Right atrium auricular region (tissue), 2 donors: Measurements from ENCODE around the gene PPP3R1. TPM values are rescaled to one million over a fixed set of nuclear protein-coding genes. Genes with fewer than 3 reads are reported as not detected.

Source experiments
- DNase-seq: peaks from one replicate; pipeline ENCODE4 v3.0.0-alpha.2; 2019; ENCODE audit warnings: low spot score
- H3K27ac ChIP-seq, 2 donors: fragments of 200-600 bp; sonication (generic); 1 replicate in 1 of 2; 2 replicates in 1 of 2; pipeline ENCODE4 v1.5.1; 2016 to 2019
- H3K27me3 ChIP-seq, 2 donors: fragments of 200-600 bp; sonication (generic); one replicate each; pipeline versions ENCODE4 v1.5.1 to v1.6.0; 2017 to 2019
- H3K36me3 ChIP-seq: fragments of 200-600 bp; sonication (generic); one replicate; pipeline ENCODE4 v1.5.1; 2016
- H3K4me1 ChIP-seq, 2 donors: fragments of 200-600 bp; sonication (generic); one replicate each; pipeline versions ENCODE4 v1.5.1 to v1.6.0; 2017 to 2019
- H3K4me3 ChIP-seq, 2 donors: fragments of 200-600 bp; sonication (generic); 1 replicate in 1 of 2; 2 replicates in 1 of 2; pipeline ENCODE4 v1.5.1; 2017 to 2019; ENCODE audit warnings: mild to moderate bottlenecking in 1 of 2, moderate library complexity in 1 of 2
- H3K9me3 ChIP-seq, 2 donors: fragments of 200-600 bp; sonication (generic); one replicate each; pipeline ENCODE4 v1.5.1; 2019
- total RNA-seq, 2 donors: library from RNA; depleted of rRNA; stranded (reverse); fragments of >200 nt; gene quantifications; one replicate each; pipeline ENCODE4 v1.1.0, GENCODE V29; 2016
- TF ChIP-seq, protein P1 (sequence below), 2 donors: fragments of 200-600 bp; sonication (generic); IDR thresholded peaks; one replicate each; pipeline ENCODE4 v1.5.1; 2019; ENCODE audit warnings: antibody characterized with exemption in 2 of 2

The PPP3R1 gene
- total RNA-seq, 2 donors from 2014 or later, result 16.7 to 18.4 TPM

- Histone ChIP-seq H3K36me3 (no peaks in the 10 kb centered on the region), H3K27ac (no peak overlapping the region), H3K4me1 (peaks cover 0 to 53% of the 10 kb centered on the region in 2 donors), H3K9me3 (no peaks in the 10 kb centered on the region), H3K4me3 (no peak overlapping the region), H3K27me3 (no peaks in the 10 kb centered on the region)
- TF ChIP-seq, protein P1, sequence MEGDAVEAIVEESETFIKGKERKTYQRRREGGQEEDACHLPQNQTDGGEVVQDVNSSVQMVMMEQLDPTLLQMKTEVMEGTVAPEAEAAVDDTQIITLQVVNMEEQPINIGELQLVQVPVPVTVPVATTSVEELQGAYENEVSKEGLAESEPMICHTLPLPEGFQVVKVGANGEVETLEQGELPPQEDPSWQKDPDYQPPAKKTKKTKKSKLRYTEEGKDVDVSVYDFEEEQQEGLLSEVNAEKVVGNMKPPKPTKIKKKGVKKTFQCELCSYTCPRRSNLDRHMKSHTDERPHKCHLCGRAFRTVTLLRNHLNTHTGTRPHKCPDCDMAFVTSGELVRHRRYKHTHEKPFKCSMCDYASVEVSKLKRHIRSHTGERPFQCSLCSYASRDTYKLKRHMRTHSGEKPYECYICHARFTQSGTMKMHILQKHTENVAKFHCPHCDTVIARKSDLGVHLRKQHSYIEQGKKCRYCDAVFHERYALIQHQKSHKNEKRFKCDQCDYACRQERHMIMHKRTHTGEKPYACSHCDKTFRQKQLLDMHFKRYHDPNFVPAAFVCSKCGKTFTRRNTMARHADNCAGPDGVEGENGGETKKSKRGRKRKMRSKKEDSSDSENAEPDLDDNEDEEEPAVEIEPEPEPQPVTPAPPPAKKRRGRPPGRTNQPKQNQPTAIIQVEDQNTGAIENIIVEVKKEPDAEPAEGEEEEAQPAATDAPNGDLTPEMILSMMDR (IDR thresholded peaks at IDR 0.05), result no peak
- DNase-seq, result no peak
Observed at GRCh38 chr2:68218343-68218901, 33.9 kb downstream of the PPP3R1 start.

DNA sequence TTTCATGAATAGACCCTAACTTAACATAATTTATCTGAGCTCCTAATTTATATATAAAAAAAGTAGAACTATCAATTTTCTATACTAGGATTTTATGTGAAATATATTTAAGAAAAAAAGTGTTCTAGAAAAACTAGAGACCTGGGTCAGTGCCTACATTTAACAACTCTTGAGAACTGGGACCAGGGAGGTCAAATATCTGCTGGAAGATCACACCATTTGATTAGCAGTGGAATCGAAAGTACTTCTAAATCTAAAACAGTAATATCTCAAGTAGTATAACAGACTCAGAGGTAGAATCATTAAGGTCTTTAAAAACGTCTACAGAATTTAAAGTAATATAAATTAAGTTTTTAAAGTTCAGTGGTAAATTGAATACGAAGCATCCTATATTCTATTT lies 34.6 kb downstream of the PPP3R1 start:
- Histone ChIP-seq H3K36me3 (no peaks in the 10 kb centered on the region), H3K27ac (no peak overlapping the region), H3K4me3 (no peak overlapping the region), H3K9me3 (no peaks in the 10 kb centered on the region), H3K27me3 (no peaks in the 10 kb centered on the region), H3K4me1 (peaks cover 0 to 58% of the 10 kb centered on the region in 2 donors)
- DNase-seq, result no peak
- TF ChIP-seq, protein P1 (IDR thresholded peaks at IDR 0.05), result no peak

DNA sequence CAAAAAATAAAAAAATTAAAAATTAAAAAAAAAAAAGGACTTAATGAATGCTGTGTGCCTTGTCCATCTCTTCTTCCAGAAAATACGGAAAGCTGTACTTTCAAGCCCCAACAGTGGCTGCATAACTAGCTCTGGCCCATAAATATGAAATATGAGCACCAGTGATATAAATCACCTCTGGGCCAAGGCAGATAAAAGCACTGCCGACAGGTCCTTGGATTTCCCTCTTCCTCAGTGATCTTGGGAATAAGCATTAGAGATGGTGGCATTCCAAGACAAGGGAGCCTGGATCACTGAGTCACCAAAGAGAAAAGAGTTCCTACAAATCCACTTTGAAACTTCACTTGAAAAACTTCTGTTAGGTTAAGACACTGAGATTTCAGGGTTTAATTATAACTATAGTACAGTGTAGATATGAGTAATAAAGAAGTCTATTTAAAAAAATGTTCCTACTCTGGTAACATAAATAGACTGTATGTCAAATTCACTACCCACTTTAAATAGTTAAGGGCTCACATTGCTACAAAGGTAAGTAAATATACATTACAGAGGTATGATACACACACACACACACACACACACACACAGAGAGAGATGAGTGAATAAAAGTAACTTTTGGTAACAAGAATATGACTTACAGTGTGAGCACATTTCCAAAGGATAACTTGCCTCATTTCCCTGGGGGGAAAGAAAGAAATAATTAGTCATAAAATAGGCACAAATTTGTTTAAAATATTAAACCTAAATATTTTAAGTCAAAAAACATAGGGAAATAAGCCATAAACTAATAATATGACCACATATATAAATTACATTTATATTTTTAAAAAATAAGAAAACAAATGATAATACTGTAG lies 35.6 kb downstream of the PPP3R1 start:
- Histone ChIP-seq H3K27me3 (no peaks in the 10 kb centered on the region), H3K4me1 (peaks cover 0 to 56% of the 10 kb centered on the region in 2 donors), H3K36me3 (no peaks in the 10 kb centered on the region), H3K9me3 (no peaks in the 10 kb centered on the region), H3K4me3 (no peak overlapping the region), H3K27ac (no peak overlapping the region)
- DNase-seq, result no peak
- TF ChIP-seq, protein P1 (IDR thresholded peaks at IDR 0.05), result no peak

DNA sequence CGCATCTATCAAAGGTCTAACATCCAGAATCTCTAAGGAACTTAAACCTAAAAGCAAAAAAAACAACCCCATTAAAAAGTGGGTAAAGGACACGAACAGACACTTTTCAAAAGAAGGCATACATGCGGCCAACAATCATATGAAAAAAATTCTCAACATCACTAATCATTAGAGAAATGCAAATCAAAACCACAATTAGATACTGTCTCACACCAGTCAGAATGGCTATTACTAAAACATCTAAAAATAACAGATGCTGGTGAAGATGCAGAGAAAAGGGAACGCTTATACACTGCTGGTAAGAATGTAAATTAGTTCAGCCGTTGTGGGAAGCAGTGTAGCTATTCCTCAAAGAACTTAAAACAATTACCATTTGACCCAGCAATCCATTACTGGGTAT lies 38.0 kb downstream of the PPP3R1 start:
- Histone ChIP-seq H3K4me3 (no peak overlapping the region), H3K9me3 (no peaks in the 10 kb centered on the region), H3K27ac (no peak overlapping the region), H3K4me1 (peaks cover 0 to 46% of the 10 kb centered on the region in 2 donors), H3K27me3 (no peaks in the 10 kb centered on the region), H3K36me3 (no peaks in the 10 kb centered on the region)
- DNase-seq, result no peak
- TF ChIP-seq, protein P1 (IDR thresholded peaks at IDR 0.05), result no peak

GRCh38 chr2:68206793-68207192 lies 45.5 kb downstream of the PPP3R1 start:
- TF ChIP-seq, protein P1 (IDR thresholded peaks at IDR 0.05), result no peak
- Histone ChIP-seq H3K27me3 (no peaks in the 10 kb centered on the region), H3K4me3 (no peak overlapping the region), H3K9me3 (no peaks in the 10 kb centered on the region), H3K4me1 (peaks cover 0 to 8% of the 10 kb centered on the region in 2 donors), H3K36me3 (no peaks in the 10 kb centered on the region), H3K27ac (no peak overlapping the region)
- no peak for DNase-seq
